ENCODE data around the gene RNF126.
"Not testable (repeated sequence)": the region's sequence is repeated elsewhere in the genome, so short reads cannot be mapped to it uniquely, and the experiment has no call there.

Gene RNF126

GRCh38 chr19:645912-646778 lies 16.9 kb downstream of the RNF126 start:
- DNase-seq, result no peak

GRCh38 chr19:644789-645188 lies 18.2 kb downstream of the RNF126 start:
- no peak for DNase-seq

GRCh38 chr19:644363-644762 lies 18.7 kb downstream of the RNF126 start:
- no peak for DNase-seq

GRCh38 chr19:643736-644135 lies 19.3 kb downstream of the RNF126 start:
- no peak for DNase-seq

GRCh38 chr19:642767-643727 lies 20.0 kb downstream of the RNF126 start:
- DNase-seq, result no peak

GRCh38 chr19:641702-642101 lies 21.3 kb downstream of the RNF126 start:
- DNase-seq, result no peak

GRCh38 chr19:640606-641189 lies 22.3 kb downstream of the RNF126 start:
- no peak for DNase-seq

GRCh38 chr19:640161-640558 lies 22.9 kb downstream of the RNF126 start:
- no peak for DNase-seq

GRCh38 chr19:639253-640160 lies 23.5 kb downstream of the RNF126 start, which contains the start of gene FGF22:
Gene FGF22, plus strand, starts transcription at chr19:639879. Its CDS starts 47 bp downstream, at chr19:639926.
- peak; percentile 69 for DNase-seq

- no peak for DNase-seq
Measured at GRCh38 chr19:638906-639252, 24.1 kb downstream of the RNF126 start.

- no peak for DNase-seq
Measured at GRCh38 chr19:634975-635652, 27.9 kb downstream of the RNF126 start.

GRCh38 chr19:633786-634639 lies 29.0 kb downstream of the RNF126 start:
- DNase-seq, result no peak

GRCh38 chr19:633068-633785 lies 29.8 kb downstream of the RNF126 start, which contains the start of gene POLRMT:
Gene POLRMT, minus strand, starts transcription at chr19:633537. Its CDS starts 25 bp downstream, at chr19:633512.
- peak; percentile 98 for DNase-seq

- peak; percentile 48 for DNase-seq
Measured at GRCh38 chr19:632579-633067, 30.4 kb downstream of the RNF126 start.

GRCh38 chr19:629961-630714 lies 32.9 kb downstream of the RNF126 start:
- no peak for DNase-seq

- DNase-seq, result not testable (repeated sequence)
Measured at GRCh38 chr19:629515-629914, 33.5 kb downstream of the RNF126 start.

GRCh38 chr19:628168-628567 lies 34.8 kb downstream of the RNF126 start:
- no peak for DNase-seq

- DNase-seq, result not testable (repeated sequence)
Measured at GRCh38 chr19:626566-626965, 36.4 kb downstream of the RNF126 start.

GRCh38 chr19:625257-625656 lies 37.8 kb downstream of the RNF126 start:
- DNase-seq, result no peak
